IPS-15b (cell line): ENCODE results near the gene DRICH1.
"Not testable (repeated sequence)": the region's sequence is repeated elsewhere in the genome, so short reads cannot be mapped to it uniquely, and the experiment has no call there.

ENCODE experiments used
- H3K27me3 ChIP-seq: one replicate; pipeline ENCODE4 v1.6.1; 2013; ENCODE audit warnings: low read length; ENCODE audit not compliant: control insufficient read depth, insufficient read depth
- H3K36me3 ChIP-seq: one replicate; pipeline ENCODE4 v1.6.1; 2013; ENCODE audit warnings: low read length; ENCODE audit not compliant: control insufficient read depth, insufficient read depth
- H3K4me1 ChIP-seq: one replicate; pipeline ENCODE4 v1.6.1; 2013; ENCODE audit warnings: mild to moderate bottlenecking, low read length; ENCODE audit not compliant: control insufficient read depth, insufficient read depth
- H3K4me3 ChIP-seq: one replicate; pipeline ENCODE4 v1.5.1; 2013; ENCODE audit warnings: low read depth, low read length
- H3K9ac ChIP-seq: one replicate; pipeline ENCODE4 v1.6.1; 2013; ENCODE audit warnings: low read depth, mild to moderate bottlenecking, low read length
- H3K9me3 ChIP-seq: one replicate; pipeline ENCODE4 v1.6.1; 2013; ENCODE audit warnings: mild to moderate bottlenecking, low read length; ENCODE audit not compliant: control insufficient read depth, insufficient read depth

DRICH1 gene

GRCh38 chr22:23671387-23671786 lies 39.3 kb upstream of the DRICH1 start:
- not testable (repeated sequence) for H3K27me3 ChIP-seq, H3K9ac ChIP-seq, H3K4me1 ChIP-seq, H3K9me3 ChIP-seq, H3K36me3 ChIP-seq, H3K4me3 ChIP-seq

- peaks cover 3% of the 10 kb centered on the region for H3K4me1 ChIP-seq
Observed at GRCh38 chr22:23670378-23671295, 38.5 kb upstream of the DRICH1 start.

GRCh38 chr22:23660381-23660780 lies 28.3 kb upstream of the DRICH1 start:
- not testable (repeated sequence) for H3K9ac ChIP-seq, H3K4me1 ChIP-seq, H3K9me3 ChIP-seq, H3K4me3 ChIP-seq, H3K27me3 ChIP-seq
- peaks cover 13% of the 10 kb centered on the region for H3K36me3 ChIP-seq

More at GRCh38 chr22:23670378-23671295, 38.5 kb upstream of the DRICH1 start:
- no peaks in the 10 kb centered on the region for H3K9me3 ChIP-seq
- H3K4me3 ChIP-seq = no peak overlapping the region
- H3K27me3 ChIP-seq = no peaks in the 10 kb centered on the region
- no peak overlapping the region for H3K9ac ChIP-seq
- peaks cover 2% of the 10 kb centered on the region for H3K36me3 ChIP-seq

- no peaks in the 10 kb centered on the region for H3K4me1 ChIP-seq
- no peaks in the 10 kb centered on the region for H3K9me3 ChIP-seq
- no peak overlapping the region for H3K4me3 ChIP-seq
- H3K36me3 ChIP-seq = peaks cover 9% of the 10 kb centered on the region
- no peaks in the 10 kb centered on the region for H3K27me3 ChIP-seq
- no peak overlapping the region for H3K9ac ChIP-seq
Observed at GRCh38 chr22:23657727-23658126, 25.6 kb upstream of the DRICH1 start.

- Histone ChIP-seq H3K36me3 (peaks cover 14% of the 10 kb centered on the region), H3K4me3 (no peak overlapping the region), H3K9me3 (no peaks in the 10 kb centered on the region), H3K4me1 (no peaks in the 10 kb centered on the region), H3K9ac (no peak overlapping the region), H3K27me3 (no peaks in the 10 kb centered on the region)
Observed at GRCh38 chr22:23655891-23656475, 23.9 kb upstream of the DRICH1 start.

GRCh38 chr22:23652711-23653110 lies 20.6 kb upstream of the DRICH1 start:
- Histone ChIP-seq H3K27me3 (no peaks in the 10 kb centered on the region), H3K36me3 (peaks cover 5% of the 10 kb centered on the region), H3K4me1 (no peaks in the 10 kb centered on the region), H3K9me3 (no peaks in the 10 kb centered on the region), H3K9ac (no peak overlapping the region), H3K4me3 (no peak overlapping the region)

- Histone ChIP-seq H3K36me3 (peaks cover 5% of the 10 kb centered on the region), H3K9me3 (no peaks in the 10 kb centered on the region), H3K4me1 (no peaks in the 10 kb centered on the region), H3K4me3 (no peak overlapping the region), H3K9ac (no peak overlapping the region), H3K27me3 (no peaks in the 10 kb centered on the region)
Observed at GRCh38 chr22:23652286-23652685, 20.2 kb upstream of the DRICH1 start.

GRCh38 chr22:23651676-23652075 lies 19.6 kb upstream of the DRICH1 start:
- Histone ChIP-seq H3K4me1 (no peaks in the 10 kb centered on the region), H3K4me3 (no peak overlapping the region), H3K27me3 (no peaks in the 10 kb centered on the region), H3K9me3 (no peaks in the 10 kb centered on the region), H3K36me3 (peaks cover 5% of the 10 kb centered on the region), H3K9ac (no peak overlapping the region)

GRCh38 chr22:23649071-23649501 lies 17.0 kb upstream of the DRICH1 start:
- Histone ChIP-seq H3K36me3 (peaks cover 5% of the 10 kb centered on the region), H3K9ac (no peak overlapping the region), H3K9me3 (no peaks in the 10 kb centered on the region), H3K4me3 (no peak overlapping the region), H3K4me1 (no peaks in the 10 kb centered on the region), H3K27me3 (no peaks in the 10 kb centered on the region)

GRCh38 chr22:23646526-23646925 lies 14.4 kb upstream of the DRICH1 start:
- not testable (repeated sequence) for H3K36me3 ChIP-seq, H3K9me3 ChIP-seq, H3K4me3 ChIP-seq, H3K9ac ChIP-seq, H3K27me3 ChIP-seq, H3K4me1 ChIP-seq

GRCh38 chr22:23640206-23640605 lies 8.1 kb upstream of the DRICH1 start:
- H3K9ac ChIP-seq, H3K36me3 ChIP-seq, H3K27me3 ChIP-seq, H3K9me3 ChIP-seq, H3K4me3 ChIP-seq, H3K4me1 ChIP-seq: not testable (repeated sequence)

- Histone ChIP-seq H3K36me3 (no peaks in the 10 kb centered on the region), H3K4me1 (no peaks in the 10 kb centered on the region), H3K9ac (no peak overlapping the region), H3K9me3 (no peaks in the 10 kb centered on the region), H3K27me3 (no peaks in the 10 kb centered on the region), H3K4me3 (no peak overlapping the region)
Observed at GRCh38 chr22:23639661-23640060, 7.5 kb upstream of the DRICH1 start.
